Peyer's patch (tissue), 4 donors: ENCODE data around the gene SORCS1. TPM values are rescaled to one million over a fixed set of nuclear protein-coding genes. Genes with fewer than 3 reads are reported as not detected.

Source experiments
- DNase-seq, 3 donors: peaks; one replicate each; pipeline ENCODE4 v3.0.0-alpha.2; 2017 to 2019
- H3K27ac ChIP-seq, 4 donors: fragments of 200-600 bp; sonication (generic); one replicate each; pipeline ENCODE4 v1.5.1; 2016 to 2019
- H3K27me3 ChIP-seq, 2 donors: fragments of 200-600 bp; sonication (generic); one replicate each; pipeline ENCODE4 v1.5.1; 2019
- H3K36me3 ChIP-seq, 3 donors: fragments of 200-600 bp; sonication (generic); one replicate each; pipeline ENCODE4 v1.5.1; 2016 to 2019
- H3K4me1 ChIP-seq, 4 donors: fragments of 200-600 bp; sonication (generic); one replicate each; pipeline ENCODE4 v1.5.1; 2016 to 2019
- H3K4me3 ChIP-seq, 4 donors: fragments of 200-600 bp; sonication (generic); 1 replicate in 3 of 4; 2 replicates in 1 of 4; pipeline ENCODE4 v1.5.1; 2016 to 2019; ENCODE audit warnings: mild to moderate bottlenecking in 1 of 4
- H3K9me3 ChIP-seq, 4 donors: fragments of 200-600 bp; sonication (generic); one replicate each; pipeline ENCODE4 v1.5.1; 2016 to 2019; ENCODE audit warnings: mild to moderate bottlenecking in 1 of 4
- CTCF ChIP-seq, 6 experiments: fragments of 450-650 bp in 4 of 6; fragments of 200-600 bp in 2 of 6; sonication (generic) in 1 of 6; IDR thresholded peaks; one replicate each; pipeline ENCODE4 v1.5.1; 2017 to 2019; ENCODE audit warnings: antibody characterized with exemption in 6 of 6, mild to moderate bottlenecking in 3 of 6, moderate library complexity in 1 of 6
- POLR2A ChIP-seq, 2 donors: fragments of 450-650 bp; IDR thresholded peaks; one replicate each; pipeline ENCODE4 v1.5.1; 2017; ENCODE audit warnings: antibody characterized with exemption in 2 of 2, mild to moderate bottlenecking in 2 of 2, moderate library complexity in 2 of 2
- total RNA-seq, 4 donors: library from RNA; depleted of rRNA; stranded (reverse); fragments of >200 nt; gene quantifications; one replicate each; pipeline ENCODE4 v1.1.0, GENCODE V29; 2016

The SORCS1 gene
- total RNA-seq, 4 donors from 2014 or later = 0.53 to 5.9 (median 2.4) TPM

GRCh38 chr10:106712988-106713387 lies 451.5 kb downstream of the SORCS1 start:
- TF ChIP-seq POLR2A (IDR thresholded peaks at IDR 0.05) = no peak
- TF ChIP-seq CTCF (IDR thresholded peaks at IDR 0.05) = no peak
- Histone ChIP-seq H3K9me3 (no peaks in the 10 kb centered on the region), H3K4me3 (no peak overlapping the region), H3K27me3 (no peaks in the 10 kb centered on the region), H3K4me1 (peaks cover 0 to 4% (median 0%) of the 10 kb centered on the region in 4 donors), H3K27ac (no peak overlapping the region), H3K36me3 (no peaks in the 10 kb centered on the region)
- DNase-seq = no peak

DNA sequence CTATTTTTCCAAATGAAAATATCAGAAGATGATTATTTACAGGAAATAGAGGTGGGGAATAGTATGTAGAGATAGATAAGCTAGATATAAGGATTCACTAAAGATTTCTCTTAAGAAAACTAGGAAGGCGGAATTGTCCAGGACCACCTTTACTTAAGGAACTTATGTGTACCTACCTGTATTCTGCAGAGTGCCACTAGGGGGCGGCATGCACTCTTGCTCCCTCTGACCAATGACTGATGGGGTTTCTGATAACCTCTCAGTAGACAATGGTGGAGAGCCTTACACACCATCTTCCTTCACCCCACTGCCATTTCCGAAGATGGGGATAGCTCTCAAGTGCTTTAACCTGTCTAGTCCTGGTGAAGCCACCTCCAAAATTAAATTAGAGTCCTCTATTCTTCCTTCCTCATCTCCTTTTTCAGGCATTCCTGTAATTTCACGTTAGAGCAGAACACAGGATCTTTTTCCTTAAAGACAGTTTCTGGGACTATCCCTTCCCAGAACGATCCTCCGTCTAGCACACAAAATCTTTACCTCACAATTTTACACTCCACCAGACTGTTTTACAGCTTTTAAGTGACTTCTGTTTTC lies 453.1 kb downstream of the SORCS1 start:
- Histone ChIP-seq H3K4me1 (no peaks in the 10 kb centered on the region), H3K27me3 (no peaks in the 10 kb centered on the region), H3K27ac (no peak overlapping the region), H3K4me3 (no peak overlapping the region), H3K9me3 (no peaks in the 10 kb centered on the region), H3K36me3 (no peaks in the 10 kb centered on the region)
- no peak for TF ChIP-seq POLR2A (IDR thresholded peaks at IDR 0.05)
- TF ChIP-seq CTCF (IDR thresholded peaks at IDR 0.05) = peak in 5 of 6 experiments; percentile 6 to 50 (median 40)
- DNase-seq = peak in 1 of 3 donors; percentile 68

DNA sequence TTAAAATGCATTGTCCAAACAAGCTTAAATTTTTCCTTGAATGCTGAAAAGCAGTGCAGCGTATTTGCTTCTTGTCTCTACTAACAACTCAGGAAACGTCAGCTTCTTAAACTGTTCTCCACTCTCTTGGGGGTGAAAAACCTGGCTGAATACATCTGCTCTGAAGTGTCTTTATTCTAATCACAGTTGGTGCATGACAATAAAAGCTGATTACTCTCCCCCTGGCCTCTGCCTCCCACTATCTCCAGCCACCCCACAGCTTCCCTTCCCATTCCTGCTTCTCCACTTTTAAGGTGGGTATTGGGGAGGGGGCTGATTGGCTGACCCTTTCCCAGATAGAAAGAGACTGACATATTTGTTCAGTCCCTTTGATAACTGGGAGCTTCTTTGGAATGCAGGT lies 456.0 kb downstream of the SORCS1 start:
- Histone ChIP-seq H3K9me3 (no peaks in the 10 kb centered on the region), H3K27ac (no peak overlapping the region), H3K4me3 (no peak overlapping the region), H3K36me3 (no peaks in the 10 kb centered on the region), H3K4me1 (no peaks in the 10 kb centered on the region), H3K27me3 (no peaks in the 10 kb centered on the region)
- DNase-seq = no peak
- TF ChIP-seq POLR2A (IDR thresholded peaks at IDR 0.05) (no peak), CTCF (IDR thresholded peaks at IDR 0.05) (no peak)

GRCh38 chr10:106707657-106708056 lies 456.8 kb downstream of the SORCS1 start:
- TF ChIP-seq CTCF (IDR thresholded peaks at IDR 0.05) (no peak), POLR2A (IDR thresholded peaks at IDR 0.05) (no peak)
- Histone ChIP-seq H3K36me3 (no peaks in the 10 kb centered on the region), H3K9me3 (no peaks in the 10 kb centered on the region), H3K4me3 (no peak overlapping the region), H3K4me1 (no peaks in the 10 kb centered on the region), H3K27me3 (no peaks in the 10 kb centered on the region), H3K27ac (no peak overlapping the region)
- DNase-seq = no peak

DNA sequence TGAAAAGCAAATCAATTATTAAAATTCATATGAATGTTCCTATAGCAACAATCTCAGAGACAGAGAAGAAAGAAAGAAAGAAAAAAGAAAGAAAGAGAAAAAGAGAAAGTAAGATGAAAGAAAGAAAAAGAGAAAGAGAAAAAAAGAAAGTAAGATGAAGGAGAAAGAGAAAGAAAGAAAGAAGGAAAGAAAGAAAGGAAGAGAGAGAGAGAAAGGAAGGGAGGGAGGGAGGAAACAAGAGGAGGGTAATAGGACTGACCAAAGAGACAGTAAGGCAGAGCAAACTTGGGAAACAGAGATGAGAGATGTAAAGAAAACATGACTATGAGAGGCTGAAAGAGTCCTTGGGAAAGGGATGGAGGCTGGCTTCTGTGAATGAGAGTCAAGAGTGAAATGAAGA lies 458.4 kb downstream of the SORCS1 start:
- no peak overlapping the region for H3K4me3 ChIP-seq
- DNase-seq = no peak
- H3K27me3 ChIP-seq = no peaks in the 10 kb centered on the region
- TF ChIP-seq CTCF (IDR thresholded peaks at IDR 0.05) = no peak
- TF ChIP-seq POLR2A (IDR thresholded peaks at IDR 0.05) = no peak
- no peaks in the 10 kb centered on the region for H3K36me3 ChIP-seq
- H3K4me1 ChIP-seq = no peaks in the 10 kb centered on the region
- no peak overlapping the region for H3K27ac ChIP-seq
- no peaks in the 10 kb centered on the region for H3K9me3 ChIP-seq

- peak in 2 of 3 donors; percentile 24 to 68 for DNase-seq
- Histone ChIP-seq H3K27ac (no peak overlapping the region), H3K36me3 (no peaks in the 10 kb centered on the region), H3K4me1 (no peaks in the 10 kb centered on the region), H3K27me3 (no peaks in the 10 kb centered on the region), H3K4me3 (no peak overlapping the region), H3K9me3 (no peaks in the 10 kb centered on the region)
- TF ChIP-seq POLR2A (IDR thresholded peaks at IDR 0.05) (no peak), CTCF (IDR thresholded peaks at IDR 0.05) (peak in 4 of 6 experiments; percentile 49 to 62 (median 54))
Measured at GRCh38 chr10:106705681-106706100, 458.8 kb downstream of the SORCS1 start.
